Smooth muscle cell (in vitro differentiated cells): ENCODE results near the gene ZNF385B. TPM values are rescaled to one million over a fixed set of nuclear protein-coding genes. Genes with fewer than 3 reads are reported as not detected.

ENCODE experiments used
- DNase-seq: peaks from one replicate; lab custom pipeline; 2025; ENCODE audit not compliant: unreplicated experiment; lab: John Stamatoyannopoulos, UW
- H2AFZ ChIP-seq: fragments of 200-600 bp; sonication (generic); 2 replicates; pipeline ENCODE4 v1.6.0; 2016; ENCODE audit warnings: antibody characterized with exemption, low read depth, mild to moderate bottlenecking
- H3F3A ChIP-seq: fragments of 200-600 bp; sonication (generic); 2 replicates; pipeline ENCODE4 v1.6.0; 2017; ENCODE audit warnings: antibody characterized with exemption, low read depth
- H3K27ac ChIP-seq: fragments of 200-600 bp; sonication (generic); 2 replicates; pipeline ENCODE4 v1.5.1; 2016; ENCODE audit warnings: low read depth, mild to moderate bottlenecking
- H3K27me3 ChIP-seq: fragments of 200-600 bp; sonication (generic); 2 replicates; pipeline ENCODE4 v1.6.1; 2016; ENCODE audit warnings: low read depth, mild to moderate bottlenecking
- H3K36me3 ChIP-seq: fragments of 200-600 bp; sonication (generic); 2 replicates; pipeline ENCODE4 v1.5.1; 2016; ENCODE audit warnings: low read depth
- H3K4me1 ChIP-seq: fragments of 200-600 bp; sonication (generic); 2 replicates; pipeline ENCODE4 v1.5.1; 2016; ENCODE audit warnings: low read depth
- H3K4me2 ChIP-seq: fragments of 200-600 bp; sonication (generic); 2 replicates; pipeline ENCODE4 v1.6.0; 2016; ENCODE audit warnings: mild to moderate bottlenecking
- H3K4me3 ChIP-seq: fragments of 200-600 bp; sonication (generic); 2 replicates; pipeline ENCODE4 v1.5.1; 2016; ENCODE audit warnings: mild to moderate bottlenecking
- H3K79me2 ChIP-seq: fragments of 200-600 bp; sonication (generic); 2 replicates; pipeline ENCODE4 v1.6.0; 2016; ENCODE audit warnings: low read depth, mild to moderate bottlenecking
- H3K9ac ChIP-seq: fragments of 200-600 bp; sonication (generic); 2 replicates; pipeline ENCODE4 v1.6.0; 2016; ENCODE audit warnings: low read depth
- H3K9me3 ChIP-seq: fragments of 200-600 bp; sonication (generic); replicated peaks from 2 replicates; pipeline ENCODE4 v1.5.1; 2016; ENCODE audit warnings: low read depth
- H4K20me1 ChIP-seq: fragments of 200-600 bp; sonication (generic); 2 replicates; pipeline ENCODE4 v1.6.0; 2016; ENCODE audit warnings: low read depth
- WGBS: methylation state at CpG from one replicate; pipeline ENCODE4 v1.1.7; 2016; ENCODE audit warnings: low lambda C conversion rate; 5-methylcytosine and 5-hydroxymethylcytosine counted together
- polyA plus RNA-seq: library from polyadenylated mRNA; unstranded; fragments of >200 nt; fragmentation: Nextera tagmentation; extraction: Ambion mirVana; gene quantifications from 2 replicates; pipeline ENCODE4 v1.2.1, GENCODE V29; 2016
- total RNA-seq: library from RNA; depleted of rRNA; stranded (reverse); fragments of >200 nt; gene quantifications from 2 replicates; pipeline ENCODE4 v1.2.3, GENCODE V29; 2014
- TF ChIP-seq, protein P1 (sequence below): fragments of 200-600 bp; sonication (generic); IDR thresholded peaks from 2 replicates; pipeline ENCODE4 v1.5.1; 2017; ENCODE audit warnings: borderline replicate concordance, mild to moderate bottlenecking, antibody characterized with exemption; ENCODE audit not compliant: insufficient read depth, poor library complexity, severe bottlenecking

Gene ZNF385B
- total and polyA plus RNA-seq, 2 experiments from 2014 or later: 1.4 to 3.2 TPM

DNA sequence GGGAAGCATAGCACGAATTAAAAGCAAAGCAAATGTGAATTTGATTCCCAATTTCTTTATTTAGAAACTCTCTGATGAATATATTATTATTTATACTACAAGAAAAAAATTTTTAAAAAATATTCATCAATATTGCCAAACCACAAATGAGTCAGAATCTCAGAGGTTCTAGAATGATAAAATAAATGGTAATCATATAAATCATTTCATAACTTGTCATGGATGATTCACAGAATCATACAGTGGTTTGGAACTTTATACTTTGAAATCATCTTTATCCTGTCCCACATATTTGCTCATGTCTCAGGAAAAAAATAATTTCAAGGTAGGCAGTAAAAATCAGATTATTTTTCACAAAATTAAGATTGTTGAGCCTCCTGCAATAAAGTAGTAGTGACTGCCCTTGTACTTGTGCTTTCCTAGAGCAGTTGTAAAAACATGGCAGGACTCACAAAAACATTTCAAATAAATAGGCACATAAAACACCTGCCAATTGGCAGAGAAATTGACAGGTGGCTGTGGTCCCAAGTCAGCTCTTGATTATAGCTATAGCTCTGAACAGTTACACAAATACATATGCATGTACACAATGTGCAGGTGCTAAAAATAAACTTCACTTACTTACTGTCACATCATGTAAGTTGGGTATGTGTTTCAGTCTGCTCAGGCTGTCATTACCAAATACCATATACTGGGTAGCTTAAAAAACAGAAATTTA, 322.8 kb downstream of the ZNF385B start:
- Histone ChIP-seq H3K9ac (no peak overlapping the region), H3K4me1 (peaks cover 8% of the 10 kb centered on the region), H3K27me3 (no peaks in the 10 kb centered on the region), H2AFZ (no peak overlapping the region), H3F3A (no peaks in the 10 kb centered on the region), H3K9me3 (no peaks in the 10 kb centered on the region), H3K4me2 (no peak overlapping the region), H3K36me3 (no peaks in the 10 kb centered on the region), H4K20me1 (no peaks in the 10 kb centered on the region), H3K79me2 (no peaks in the 10 kb centered on the region), H3K27ac (no peak overlapping the region), H3K4me3 (no peak overlapping the region)
- TF ChIP-seq, protein P1, sequence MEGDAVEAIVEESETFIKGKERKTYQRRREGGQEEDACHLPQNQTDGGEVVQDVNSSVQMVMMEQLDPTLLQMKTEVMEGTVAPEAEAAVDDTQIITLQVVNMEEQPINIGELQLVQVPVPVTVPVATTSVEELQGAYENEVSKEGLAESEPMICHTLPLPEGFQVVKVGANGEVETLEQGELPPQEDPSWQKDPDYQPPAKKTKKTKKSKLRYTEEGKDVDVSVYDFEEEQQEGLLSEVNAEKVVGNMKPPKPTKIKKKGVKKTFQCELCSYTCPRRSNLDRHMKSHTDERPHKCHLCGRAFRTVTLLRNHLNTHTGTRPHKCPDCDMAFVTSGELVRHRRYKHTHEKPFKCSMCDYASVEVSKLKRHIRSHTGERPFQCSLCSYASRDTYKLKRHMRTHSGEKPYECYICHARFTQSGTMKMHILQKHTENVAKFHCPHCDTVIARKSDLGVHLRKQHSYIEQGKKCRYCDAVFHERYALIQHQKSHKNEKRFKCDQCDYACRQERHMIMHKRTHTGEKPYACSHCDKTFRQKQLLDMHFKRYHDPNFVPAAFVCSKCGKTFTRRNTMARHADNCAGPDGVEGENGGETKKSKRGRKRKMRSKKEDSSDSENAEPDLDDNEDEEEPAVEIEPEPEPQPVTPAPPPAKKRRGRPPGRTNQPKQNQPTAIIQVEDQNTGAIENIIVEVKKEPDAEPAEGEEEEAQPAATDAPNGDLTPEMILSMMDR: no peak
- WGBS: 90% methylated on average over 1 of the region's 1 CpG
- DNase-seq: no peak

DNA sequence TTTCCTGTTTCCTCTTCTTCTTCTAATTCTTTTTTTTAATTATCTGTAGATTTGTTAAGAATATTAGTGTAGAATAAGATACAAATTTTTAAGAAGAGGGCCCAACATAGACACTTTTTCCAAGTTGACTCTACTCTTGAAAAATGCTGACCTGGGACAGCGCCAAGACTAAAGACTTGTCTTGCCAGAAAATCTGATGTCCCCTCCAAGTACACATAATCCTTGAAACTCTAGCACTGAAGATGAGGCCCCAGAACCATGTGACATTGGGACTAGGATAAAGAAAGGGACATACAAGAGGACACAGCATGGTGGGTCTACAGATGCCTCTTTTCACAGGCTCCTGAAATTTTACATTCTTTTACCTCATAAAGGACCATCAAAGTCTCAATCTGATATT, 325.2 kb downstream of the ZNF385B start:
- TF ChIP-seq, protein P1: no peak
- WGBS: 95% methylated on average over 1 of the region's 1 CpG
- Histone ChIP-seq H3K4me2 (no peak overlapping the region), H3F3A (no peaks in the 10 kb centered on the region), H3K4me3 (no peak overlapping the region), H3K9ac (no peak overlapping the region), H3K27me3 (no peaks in the 10 kb centered on the region), H3K36me3 (no peaks in the 10 kb centered on the region), H3K79me2 (no peaks in the 10 kb centered on the region), H4K20me1 (no peaks in the 10 kb centered on the region), H3K27ac (no peak overlapping the region), H2AFZ (no peak overlapping the region), H3K4me1 (peaks cover 5% of the 10 kb centered on the region), H3K9me3 (no peaks in the 10 kb centered on the region)
- no peak for DNase-seq

DNA sequence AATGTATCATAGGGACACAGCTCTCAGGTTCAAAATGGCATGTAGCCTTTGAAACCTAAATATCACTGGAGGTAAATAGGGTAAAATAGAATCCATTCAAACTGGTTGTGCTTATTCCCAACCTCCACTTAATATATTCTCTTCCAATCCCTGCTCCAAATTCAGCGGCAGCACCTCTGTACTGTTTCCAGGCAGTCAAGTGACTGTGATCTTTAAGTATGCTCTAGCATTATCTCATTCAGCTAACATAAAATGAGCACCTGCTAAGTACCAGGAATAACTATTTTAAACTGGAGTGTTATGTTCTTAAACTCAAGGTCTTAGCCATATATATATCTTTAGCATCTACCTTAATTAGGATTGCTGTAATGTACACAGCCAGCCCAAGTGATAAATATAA, 327.5 kb downstream of the ZNF385B start:
- no peak for DNase-seq
- no peaks in the 10 kb centered on the region for H4K20me1 ChIP-seq
- TF ChIP-seq, protein P1: no peak
- no peaks in the 10 kb centered on the region for H3F3A ChIP-seq
- H2AFZ ChIP-seq: no peak overlapping the region
- H3K79me2 ChIP-seq: no peaks in the 10 kb centered on the region
- no peak overlapping the region for H3K9ac ChIP-seq
- H3K4me2 ChIP-seq: no peak overlapping the region
- H3K9me3 ChIP-seq: no peaks in the 10 kb centered on the region
- H3K4me3 ChIP-seq: no peak overlapping the region
- H3K4me1 ChIP-seq: peaks cover 7% of the 10 kb centered on the region
- H3K27ac ChIP-seq: no peak overlapping the region
- 94% methylated on average over 1 of the region's 1 CpG for WGBS
- H3K36me3 ChIP-seq: no peaks in the 10 kb centered on the region
- no peaks in the 10 kb centered on the region for H3K27me3 ChIP-seq

DNA sequence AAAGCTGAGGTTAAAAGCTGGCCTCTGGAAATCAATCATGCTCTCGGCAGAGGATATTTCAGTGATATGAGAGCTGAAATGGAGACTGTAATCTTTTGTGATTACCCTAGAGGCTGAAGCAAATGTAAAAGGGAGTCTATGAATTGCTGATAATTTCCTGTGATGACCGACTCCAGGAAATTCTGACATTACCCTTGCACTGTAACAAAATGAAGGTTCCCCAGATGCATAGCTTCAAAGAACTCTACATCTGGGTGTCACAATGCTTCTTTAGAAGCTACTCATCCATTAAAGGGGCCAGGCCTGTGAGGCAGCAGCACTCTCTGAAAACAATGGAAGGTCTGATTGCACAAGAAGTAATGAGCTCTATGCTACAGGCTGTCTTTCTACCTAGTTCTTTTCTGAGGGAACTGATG, 328.5 kb downstream of the ZNF385B start:
- no peak for DNase-seq
- no peak overlapping the region for H3K9ac ChIP-seq
- no peaks in the 10 kb centered on the region for H4K20me1 ChIP-seq
- H3F3A ChIP-seq: no peaks in the 10 kb centered on the region
- H3K4me1 ChIP-seq: peaks cover 17% of the 10 kb centered on the region
- H3K27me3 ChIP-seq: no peaks in the 10 kb centered on the region
- no peak overlapping the region for H3K27ac ChIP-seq
- 83% methylated on average over 2 of the region's 2 CpGs for WGBS
- TF ChIP-seq, protein P1: no peak
- H2AFZ ChIP-seq: no peak overlapping the region
- no peaks in the 10 kb centered on the region for H3K9me3 ChIP-seq
- H3K36me3 ChIP-seq: no peaks in the 10 kb centered on the region
- no peak overlapping the region for H3K4me3 ChIP-seq
- no peaks in the 10 kb centered on the region for H3K79me2 ChIP-seq
- H3K4me2 ChIP-seq: no peak overlapping the region
